Measurements from ENCODE around the gene SNX8.

The SNX8 gene

GRCh38 chr7:2219136-2219535, 95.1 kb downstream of the SNX8 start:
- no peak for DNase-seq

GRCh38 chr7:2218444-2218785, 95.8 kb downstream of the SNX8 start:
- DNase-seq: no peak

- no peak for DNase-seq
Observed at GRCh38 chr7:2217716-2218443, 96.4 kb downstream of the SNX8 start.

GRCh38 chr7:2217206-2217605, 97.0 kb downstream of the SNX8 start:
- DNase-seq: no peak

GRCh38 chr7:2215851-2216250, 98.4 kb downstream of the SNX8 start:
- no peak for DNase-seq

GRCh38 chr7:2214636-2215035, 99.6 kb downstream of the SNX8 start:
- DNase-seq: peak in 1 of 2 donors; percentile 7

- no peak for DNase-seq
Observed at GRCh38 chr7:2213551-2214215, 100.6 kb downstream of the SNX8 start.

GRCh38 chr7:2212906-2213305, 101.3 kb downstream of the SNX8 start:
- DNase-seq: no peak

- DNase-seq: no peak
Observed at GRCh38 chr7:2211926-2212325, 102.3 kb downstream of the SNX8 start.

GRCh38 chr7:2211259-2211880, 102.9 kb downstream of the SNX8 start:
- DNase-seq: no peak

GRCh38 chr7:2210551-2211258, 103.5 kb downstream of the SNX8 start:
- DNase-seq: no peak

- DNase-seq: no peak
Observed at GRCh38 chr7:2209961-2210323, 104.3 kb downstream of the SNX8 start.

GRCh38 chr7:2209146-2209960, 104.9 kb downstream of the SNX8 start:
- DNase-seq: peak; percentile 47 to 50

GRCh38 chr7:2208712-2209111, 105.5 kb downstream of the SNX8 start:
- DNase-seq: no peak

GRCh38 chr7:2205036-2205780, 109.0 kb downstream of the SNX8 start:
- DNase-seq: no peak

GRCh38 chr7:2204446-2204845, 109.8 kb downstream of the SNX8 start:
- DNase-seq: no peak

GRCh38 chr7:2203766-2204300, 110.4 kb downstream of the SNX8 start:
- DNase-seq: no peak

GRCh38 chr7:2202901-2203765, 111.1 kb downstream of the SNX8 start:
- DNase-seq: no peak

GRCh38 chr7:2202361-2202761, 111.9 kb downstream of the SNX8 start:
- no peak for DNase-seq
